ENCODE measurements around the gene KATNB1. TPM values are rescaled to one million over a fixed set of nuclear protein-coding genes. Genes with fewer than 3 reads are reported as not detected.
"Not testable (repeated sequence)": the region's sequence is repeated elsewhere in the genome, so short reads cannot be mapped to it uniquely, and the experiment has no call there.

KATNB1 gene
- total RNA-seq, 2 experiments from 2014 or later = 31.1 to 31.4 TPM

DNA sequence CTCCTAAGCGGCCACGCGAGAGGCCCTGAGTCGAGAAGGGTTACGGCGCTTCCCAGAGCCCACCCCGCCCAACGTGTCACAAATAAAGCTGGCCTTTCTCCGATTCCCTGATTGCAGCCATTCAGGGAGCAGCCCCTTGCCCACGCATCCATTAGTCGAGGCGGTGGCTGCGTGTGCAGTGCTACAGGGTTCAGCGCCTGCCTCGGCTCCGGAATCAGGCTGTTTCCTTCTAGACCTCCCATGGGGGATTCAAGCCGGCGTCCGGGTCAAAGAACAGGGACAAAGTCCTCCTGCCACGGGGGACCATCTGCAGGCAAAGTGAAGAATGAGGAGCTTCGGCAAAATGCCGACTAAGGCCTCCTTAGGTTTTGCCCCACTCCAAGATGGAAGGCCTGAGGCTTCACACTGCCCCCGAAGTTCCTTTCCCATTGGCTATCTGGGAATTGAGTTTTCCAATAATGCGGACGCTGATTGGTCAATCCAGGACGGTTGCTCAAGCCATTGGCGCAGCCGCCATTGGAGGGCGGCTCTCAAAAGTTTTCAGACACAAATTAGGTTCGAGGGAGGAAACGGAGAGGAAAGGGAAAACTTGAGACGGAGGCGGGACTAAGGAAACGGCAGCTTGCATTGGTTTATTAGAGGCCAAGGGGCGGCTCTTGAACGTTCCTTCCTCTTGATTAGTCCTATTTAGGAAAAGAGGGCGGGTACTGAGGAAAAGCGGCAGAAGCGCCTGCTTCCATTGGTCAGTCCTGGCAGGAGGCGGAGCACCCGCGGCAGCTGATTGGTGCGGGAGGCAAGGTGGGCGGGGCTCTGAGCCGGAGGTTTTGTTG is 430 bp upstream of the KATNB1 start:
- peak; percentile 96 for DNase-seq
- Mint-ChIP-seq H3K4me1 (peaks cover 19% of the 10 kb centered on the region), H3K36me3 (peaks cover 13% of the 10 kb centered on the region), H3K27me3 (no peaks in the 10 kb centered on the region), H3K4me3 (peak overlapping the region; percentile 99), H3K27ac (peak overlapping the region; percentile 96), H3K9me3 (peaks cover 13% of the 10 kb centered on the region)
- peak; percentile 88 for ATAC-seq (ENCODE audit: low read depth)
- POLR2A ChIA-PET = interaction anchor here (0.6 to 2.8 kb wide), 15 partner anchors 9 to 288 kb away, joined by 3 to 19 read pairs (median 4); partner anchors contain the start of genes CIAPIN1, COQ9 and ZNF319

DNA sequence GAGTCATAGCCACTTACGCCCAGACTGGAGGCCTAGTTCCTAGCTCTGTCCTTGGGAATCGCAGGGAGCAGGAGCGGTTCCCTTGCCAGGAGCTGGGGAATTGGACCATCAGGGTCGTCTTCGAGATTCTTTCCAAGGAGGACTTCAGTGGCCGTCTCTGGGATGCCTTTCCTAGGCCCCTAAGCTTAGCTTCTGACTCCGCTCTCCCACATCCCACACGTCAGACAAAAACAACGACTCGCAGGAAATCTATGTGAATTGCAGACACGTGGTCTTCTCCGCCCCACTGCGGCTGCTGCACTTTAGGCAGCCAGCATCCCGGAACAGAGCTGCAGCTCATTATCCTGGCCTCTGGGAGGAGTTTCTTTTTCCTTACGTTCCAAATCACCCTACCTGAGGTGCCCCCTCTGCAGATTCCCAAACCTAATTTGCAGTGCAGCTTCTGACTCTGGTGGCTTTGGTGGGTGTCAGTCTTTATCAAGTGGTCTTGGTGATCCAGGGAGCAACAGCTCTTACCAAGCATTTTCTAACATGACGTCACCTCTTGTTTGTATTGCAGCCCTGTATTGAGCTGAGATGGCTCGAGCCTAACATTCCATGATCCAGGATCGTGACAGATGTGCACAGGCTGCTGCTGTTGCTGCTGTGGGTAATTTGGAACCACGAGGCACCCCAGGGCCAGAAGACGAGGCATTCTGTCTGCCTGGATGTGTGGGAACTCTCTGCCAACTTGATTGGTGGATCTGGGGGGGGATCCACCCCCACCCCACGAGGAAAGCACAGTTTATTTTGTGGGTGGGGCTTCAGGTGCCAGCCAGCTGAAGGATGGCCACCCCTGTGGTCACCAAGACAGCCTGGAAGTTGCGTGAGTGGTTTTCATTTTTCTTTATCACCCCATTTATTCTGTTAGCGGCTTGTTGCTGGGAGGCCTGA is 1.1 kb downstream of the KATNB1 start:
- no peak for ATAC-seq (ENCODE audit: low read depth)
- peak; percentile 61 for DNase-seq
- H3K27ac Mint-ChIP-seq = peak overlapping the region; percentile 96
- H3K9me3 Mint-ChIP-seq = peaks cover 8% of the 10 kb centered on the region
- H3K36me3 Mint-ChIP-seq = peaks cover 13% of the 10 kb centered on the region
- H3K27me3 Mint-ChIP-seq = no peaks in the 10 kb centered on the region
- H3K4me1 Mint-ChIP-seq = peaks cover 19% of the 10 kb centered on the region
- POLR2A ChIA-PET = interaction anchor here (1.1 to 2.8 kb wide), 7 partner anchors 20 to 274 kb away, joined by 3 to 19 read pairs (median 7); partner anchors contain the start of gene POLR2C
- H3K4me3 Mint-ChIP-seq = peak overlapping the region; percentile 99

DNA sequence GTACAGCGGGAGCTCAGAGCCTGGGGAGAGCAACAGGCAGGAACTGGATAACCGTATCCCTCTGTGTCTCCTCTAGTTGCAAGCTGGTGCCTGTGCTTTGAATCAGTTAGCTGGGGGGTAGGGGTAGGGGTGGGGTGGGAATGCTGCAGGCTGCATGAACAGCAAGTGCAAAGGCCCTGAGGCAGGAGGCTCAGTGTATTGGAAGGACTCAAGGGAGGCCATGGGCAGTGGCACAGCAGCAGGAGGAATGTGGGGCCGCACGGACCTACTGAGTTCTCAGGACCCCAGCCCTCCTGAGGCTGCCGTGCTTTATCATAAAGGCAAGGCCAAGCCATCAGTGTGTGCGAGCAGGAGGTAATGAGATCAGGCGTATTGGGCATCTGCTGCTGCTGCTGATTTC is 3.3 kb downstream of the KATNB1 start:
- H3K27me3 Mint-ChIP-seq = no peaks in the 10 kb centered on the region
- POLR2A ChIA-PET = no interaction called here
- H3K36me3 Mint-ChIP-seq = peaks cover 3% of the 10 kb centered on the region
- peaks cover 19% of the 10 kb centered on the region for H3K4me1 Mint-ChIP-seq
- DNase-seq (no peak), ATAC-seq (ENCODE audit: low read depth) (no peak)
- no peak overlapping the region for H3K27ac Mint-ChIP-seq
- no peak overlapping the region for H3K4me3 Mint-ChIP-seq
- no peaks in the 10 kb centered on the region for H3K9me3 Mint-ChIP-seq

DNA sequence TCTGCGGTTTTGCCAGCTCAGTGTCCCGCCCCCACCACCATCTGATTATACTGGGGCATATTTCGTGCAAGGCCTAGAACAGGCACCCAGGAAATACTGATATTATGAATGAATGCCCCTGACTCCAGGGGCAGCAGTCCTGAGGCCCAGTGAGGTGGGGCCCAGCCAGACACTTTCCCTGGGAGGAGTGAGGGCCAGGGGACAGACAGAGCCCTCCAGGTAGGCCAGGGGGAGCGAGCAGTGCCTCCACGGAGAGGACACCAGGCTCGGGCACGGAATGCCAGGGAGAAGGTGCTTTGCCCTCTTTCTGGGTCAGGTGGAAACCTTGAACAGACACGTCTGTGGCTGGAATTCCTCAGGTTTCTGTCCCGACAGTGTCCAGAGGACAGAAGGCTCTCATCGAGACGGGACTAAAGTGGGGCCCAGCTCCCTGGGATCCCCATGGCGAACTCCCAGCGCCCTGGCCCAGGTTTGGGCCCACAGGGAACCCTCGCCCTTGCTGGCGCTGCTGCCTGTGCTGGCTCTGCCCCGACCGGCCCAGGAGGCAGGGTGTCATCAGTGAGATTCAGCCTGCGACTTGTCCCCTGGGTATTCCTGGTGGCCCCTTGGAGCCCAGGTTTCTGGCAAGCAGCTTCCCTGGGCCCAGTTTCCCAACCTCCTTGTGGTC is 4.3 kb downstream of the KATNB1 start:
- POLR2A ChIA-PET = no interaction called here
- peaks cover 19% of the 10 kb centered on the region for H3K4me1 Mint-ChIP-seq
- no peaks in the 10 kb centered on the region for H3K27me3 Mint-ChIP-seq
- ATAC-seq (ENCODE audit: low read depth) (no peak), DNase-seq (no peak)
- no peaks in the 10 kb centered on the region for H3K9me3 Mint-ChIP-seq
- no peak overlapping the region for H3K4me3 Mint-ChIP-seq
- H3K27ac Mint-ChIP-seq = no peak overlapping the region
- H3K36me3 Mint-ChIP-seq = peaks cover 2% of the 10 kb centered on the region

DNA sequence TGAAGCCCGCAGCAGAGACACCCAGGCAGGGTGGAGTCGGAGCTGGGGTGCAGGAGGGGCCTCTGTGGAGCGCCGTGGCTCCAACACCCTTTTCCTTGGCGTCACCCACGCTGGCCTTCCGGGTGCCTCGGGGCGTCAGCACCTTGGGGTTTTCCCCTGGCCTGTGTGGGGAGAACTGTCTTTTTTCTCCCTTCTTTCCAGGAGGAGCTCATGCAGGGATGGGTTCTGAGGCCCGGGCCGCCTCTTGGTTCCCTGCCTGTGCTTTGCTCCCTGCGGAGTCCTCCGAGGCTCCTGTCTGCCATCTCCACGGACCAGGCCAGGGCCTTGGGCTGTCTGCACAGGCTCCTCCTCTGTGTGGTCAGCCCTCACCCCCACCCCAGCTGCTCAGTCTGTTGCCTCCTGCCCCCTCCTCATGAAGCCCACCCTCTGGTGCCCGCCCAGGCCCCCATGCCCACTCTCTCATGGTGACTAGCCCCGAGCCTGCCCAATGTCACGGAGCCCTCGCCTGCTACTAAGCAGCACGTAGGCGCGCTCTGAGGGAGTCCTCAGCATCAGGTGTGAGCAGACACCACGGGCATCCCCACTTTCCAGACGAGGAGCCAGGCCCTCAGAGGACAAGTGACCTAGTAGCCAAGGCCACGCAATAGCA is 5.0 kb downstream of the KATNB1 start:
- H3K9me3 Mint-ChIP-seq = no peaks in the 10 kb centered on the region
- no peak for DNase-seq
- no peak for ATAC-seq (ENCODE audit: low read depth)
- POLR2A ChIA-PET = no interaction called here
- no peak overlapping the region for H3K4me3 Mint-ChIP-seq
- no peaks in the 10 kb centered on the region for H3K27me3 Mint-ChIP-seq
- peaks cover 1% of the 10 kb centered on the region for H3K36me3 Mint-ChIP-seq
- H3K4me1 Mint-ChIP-seq = peaks cover 18% of the 10 kb centered on the region
- no peak overlapping the region for H3K27ac Mint-ChIP-seq

DNA sequence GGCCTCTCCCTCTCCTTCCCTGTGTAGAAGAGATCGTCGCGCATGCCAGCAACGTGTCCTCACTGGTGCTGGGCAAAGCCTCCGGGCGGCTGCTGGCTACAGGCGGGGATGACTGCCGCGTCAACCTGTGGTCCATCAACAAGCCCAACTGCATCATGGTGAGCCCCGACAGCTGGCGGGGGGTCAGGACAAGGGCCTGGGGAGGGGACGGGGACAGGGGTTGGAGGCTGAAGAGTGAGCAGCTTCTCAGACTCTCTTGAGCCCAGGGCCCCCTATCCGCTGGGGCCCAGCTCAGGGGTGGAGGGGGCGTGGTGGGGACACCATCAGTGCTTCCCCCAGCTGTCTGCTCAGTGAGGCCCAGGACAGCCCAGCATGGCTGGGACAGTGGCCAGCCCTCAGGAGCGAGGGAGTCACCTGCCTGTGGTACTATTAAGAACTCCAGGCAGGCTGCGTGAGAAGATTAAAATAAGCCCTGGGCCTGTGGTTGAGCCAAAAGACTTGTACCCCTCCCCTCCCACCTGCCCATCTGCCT is 6.2 kb downstream of the KATNB1 start:
- ATAC-seq (ENCODE audit: low read depth) = no peak
- H3K9me3 Mint-ChIP-seq = no peaks in the 10 kb centered on the region
- H3K4me1 Mint-ChIP-seq = peaks cover 8% of the 10 kb centered on the region
- H3K27me3 Mint-ChIP-seq = no peaks in the 10 kb centered on the region
- POLR2A ChIA-PET = no interaction called here
- H3K27ac Mint-ChIP-seq = no peak overlapping the region
- H3K4me3 Mint-ChIP-seq = no peak overlapping the region
- H3K36me3 Mint-ChIP-seq = peaks cover 2% of the 10 kb centered on the region
- DNase-seq = no peak

DNA sequence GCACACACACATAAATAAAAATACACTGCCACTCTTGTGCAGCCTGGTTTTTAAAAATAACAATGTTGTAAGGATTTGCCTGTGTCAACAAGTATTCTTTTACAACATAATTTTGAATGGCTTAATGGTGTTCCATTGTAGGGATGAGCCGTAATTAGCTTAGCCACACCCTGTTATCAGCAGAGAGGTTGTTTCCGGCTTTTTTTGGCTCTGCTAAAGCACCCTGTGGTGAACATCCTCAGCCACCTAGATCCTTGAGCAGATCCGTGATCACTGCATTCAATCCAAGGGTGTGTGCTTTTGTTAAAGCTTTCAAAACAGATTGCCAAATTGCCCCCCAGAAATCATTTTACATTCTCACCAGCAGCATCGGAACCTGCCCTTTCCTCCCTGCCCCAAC is 7.0 kb downstream of the KATNB1 start:
- peaks cover 2% of the 10 kb centered on the region for H3K36me3 Mint-ChIP-seq
- no peak for DNase-seq
- no peak overlapping the region for H3K27ac Mint-ChIP-seq
- POLR2A ChIA-PET = no interaction called here
- H3K4me3 Mint-ChIP-seq = no peak overlapping the region
- H3K4me1 Mint-ChIP-seq = peaks cover 3% of the 10 kb centered on the region
- H3K9me3 Mint-ChIP-seq = no peaks in the 10 kb centered on the region
- no peak for ATAC-seq (ENCODE audit: low read depth)
- no peaks in the 10 kb centered on the region for H3K27me3 Mint-ChIP-seq

DNA sequence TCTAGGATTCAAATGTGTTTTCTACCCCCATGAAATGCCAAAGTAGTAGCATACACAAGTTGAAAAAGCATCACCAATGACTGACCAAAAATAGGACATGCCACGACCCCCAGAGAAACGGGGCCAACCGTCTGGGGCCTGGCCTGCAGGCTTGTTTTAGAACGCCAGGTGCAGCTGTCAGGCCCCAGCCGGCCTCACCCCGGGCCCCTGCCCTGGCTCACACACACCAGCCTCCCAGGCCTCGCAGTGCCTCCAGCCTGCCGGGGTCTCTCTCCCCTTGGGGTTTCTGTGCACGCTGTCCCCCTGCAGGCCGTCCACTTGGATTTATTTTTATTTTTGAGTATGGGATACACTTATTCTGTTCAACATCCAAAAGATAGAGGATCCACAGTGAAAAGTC is 7.9 kb downstream of the KATNB1 start:
- no peaks in the 10 kb centered on the region for H3K4me1 Mint-ChIP-seq
- H3K27ac Mint-ChIP-seq = no peak overlapping the region
- no peaks in the 10 kb centered on the region for H3K9me3 Mint-ChIP-seq
- ATAC-seq (ENCODE audit: low read depth) (no peak), DNase-seq (no peak)
- no peak overlapping the region for H3K4me3 Mint-ChIP-seq
- POLR2A ChIA-PET = no interaction called here
- H3K36me3 Mint-ChIP-seq = peaks cover 2% of the 10 kb centered on the region
- no peaks in the 10 kb centered on the region for H3K27me3 Mint-ChIP-seq

DNA sequence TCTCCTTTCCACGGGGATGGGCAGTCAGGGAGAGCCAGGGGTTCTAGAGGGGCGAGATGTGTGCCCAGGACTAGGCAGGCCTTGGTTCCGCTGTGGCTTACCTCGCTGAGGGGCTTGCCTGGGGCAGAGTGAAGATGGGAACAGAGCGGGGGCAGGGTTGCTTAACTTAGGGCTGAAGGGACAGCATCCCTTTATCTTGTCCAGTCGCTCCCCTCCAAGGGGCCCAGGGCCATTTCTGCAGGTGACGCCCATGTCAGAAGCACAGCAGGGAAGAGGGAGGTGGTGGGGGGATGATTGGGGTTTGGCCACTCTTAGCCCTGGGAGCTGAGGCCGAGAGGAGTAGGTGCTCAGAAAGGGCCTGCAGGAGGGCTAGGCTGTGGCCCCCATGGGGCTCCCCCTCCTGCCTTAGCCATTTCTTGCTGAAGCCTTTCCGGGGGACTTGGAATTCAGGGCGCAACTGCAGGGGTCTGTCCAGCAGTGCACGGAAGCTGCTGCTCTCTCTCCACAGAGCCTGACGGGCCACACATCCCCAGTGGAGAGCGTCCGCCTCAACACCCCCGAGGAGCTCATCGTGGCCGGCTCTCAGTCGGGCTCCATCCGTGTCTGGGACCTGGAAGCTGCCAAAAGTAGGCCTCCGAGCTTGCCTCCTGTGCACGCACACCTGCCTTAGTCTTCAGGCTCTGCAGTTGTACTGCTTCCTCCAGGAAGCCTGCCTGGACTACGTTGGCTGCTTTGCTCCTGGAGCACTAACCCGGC is 8.5 kb downstream of the KATNB1 start:
- no peak overlapping the region for H3K4me3 Mint-ChIP-seq
- no peak overlapping the region for H3K27ac Mint-ChIP-seq
- POLR2A ChIA-PET = no interaction called here
- H3K9me3 Mint-ChIP-seq = no peaks in the 10 kb centered on the region
- no peaks in the 10 kb centered on the region for H3K27me3 Mint-ChIP-seq
- DNase-seq = no peak
- ATAC-seq (ENCODE audit: low read depth) = no peak
- H3K36me3 Mint-ChIP-seq = peaks cover 2% of the 10 kb centered on the region
- H3K4me1 Mint-ChIP-seq = no peaks in the 10 kb centered on the region

DNA sequence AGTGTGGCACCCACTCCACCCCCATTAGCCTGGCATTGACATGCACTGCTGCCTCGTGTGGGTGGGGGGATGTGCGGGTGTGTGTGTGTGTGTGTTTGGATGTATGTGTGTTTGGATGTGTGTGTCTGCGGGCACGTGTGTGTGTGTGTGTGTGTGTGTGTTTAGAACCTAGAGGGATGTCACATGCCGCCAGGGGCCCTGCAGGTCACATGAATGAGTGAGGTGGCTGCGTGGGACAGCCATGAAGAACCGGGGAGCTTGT is 9.0 kb downstream of the KATNB1 start:
- H3K27ac Mint-ChIP-seq = no peak overlapping the region
- H3K4me1 Mint-ChIP-seq = no peaks in the 10 kb centered on the region
- peaks cover 2% of the 10 kb centered on the region for H3K36me3 Mint-ChIP-seq
- POLR2A ChIA-PET = no interaction called here
- H3K9me3 Mint-ChIP-seq = no peaks in the 10 kb centered on the region
- ATAC-seq (ENCODE audit: low read depth) (no peak), DNase-seq (no peak)
- H3K4me3 Mint-ChIP-seq = no peak overlapping the region
- no peaks in the 10 kb centered on the region for H3K27me3 Mint-ChIP-seq

DNA sequence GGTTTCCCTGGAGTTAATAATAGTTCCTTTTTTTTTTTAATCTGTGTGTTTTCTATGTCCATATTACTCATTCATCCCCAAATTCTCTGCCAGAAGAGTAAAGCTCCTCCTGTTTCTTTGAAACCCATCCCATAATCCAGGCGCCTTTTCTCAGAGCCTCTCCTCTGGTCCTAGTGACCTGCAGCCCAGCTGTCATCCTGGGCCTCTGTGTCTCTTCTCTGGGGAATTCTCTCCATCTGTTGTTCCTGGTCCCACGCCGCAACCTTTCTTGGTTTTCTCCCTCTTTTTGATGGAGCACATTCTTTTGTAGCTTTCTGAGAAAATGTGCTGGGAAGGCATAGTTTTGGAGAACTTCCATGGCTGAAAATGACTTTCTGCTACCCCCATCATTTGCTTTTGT is 10.2 kb downstream of the KATNB1 start:
- no peaks in the 10 kb centered on the region for H3K27me3 Mint-ChIP-seq

DNA sequence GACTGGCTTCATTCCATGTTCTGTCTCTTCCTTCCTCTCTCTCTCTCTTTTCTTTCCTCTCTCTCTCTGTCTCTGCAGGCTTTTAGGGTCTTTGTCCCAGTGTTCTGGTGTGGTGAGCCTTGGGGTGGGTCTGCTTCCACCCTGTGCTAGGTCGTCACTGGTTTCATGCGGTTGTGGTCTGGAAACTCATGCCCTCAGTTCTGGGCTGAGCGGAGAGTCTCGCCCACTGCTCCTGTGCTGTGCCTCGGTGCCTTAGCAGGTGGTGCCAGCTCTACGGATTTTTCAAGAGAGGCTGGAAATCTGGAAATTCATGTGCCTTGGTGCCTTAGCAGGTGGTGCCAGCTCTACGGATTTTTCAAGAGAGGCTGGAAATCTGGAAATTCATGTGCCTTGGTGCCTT is 10.7 kb downstream of the KATNB1 start:
- ATAC-seq (ENCODE audit: low read depth); H3K4me1 Mint-ChIP-seq; H3K27ac Mint-ChIP-seq; H3K9me3 Mint-ChIP-seq; DNase-seq; H3K36me3 Mint-ChIP-seq; POLR2A ChIA-PET; H3K27me3 Mint-ChIP-seq; H3K4me3 Mint-ChIP-seq: not testable (repeated sequence)

More for the DNA sequence above, 10.2 kb downstream of the KATNB1 start:
- no peak for DNase-seq
- no peaks in the 10 kb centered on the region for H3K9me3 Mint-ChIP-seq
- peaks cover 2% of the 10 kb centered on the region for H3K36me3 Mint-ChIP-seq
- no peak overlapping the region for H3K4me3 Mint-ChIP-seq
- H3K27ac Mint-ChIP-seq = no peak overlapping the region
- H3K4me1 Mint-ChIP-seq = no peaks in the 10 kb centered on the region
- ATAC-seq (ENCODE audit: low read depth) = no peak
- POLR2A ChIA-PET = no interaction called here

All from activated naive CD8-positive, alpha-beta T cell treated with anti-CD3 and anti-CD28 coated beads, Interleukin-2, amount 10 ng/mL, durations not matched to agents 7 days and 5 days (primary cell).